Esophagus muscularis mucosa (tissue), 4 donors: ENCODE data around the gene JUNB. TPM values are rescaled to one million over a fixed set of nuclear protein-coding genes. Genes with fewer than 3 reads are reported as not detected.
A peak's percentile ranks its signal among the peaks of the same experiment; 100 is the strongest.

Experiments
- DNase-seq: peaks from one replicate; pipeline ENCODE4 v3.0.0-alpha.2; 2017; ENCODE audit errors: extremely low spot score
- H3K27ac ChIP-seq, 4 donors: fragments of 200-600 bp; sonication (generic); replicated peaks in 1 of 4; 1 replicate in 3 of 4; 2 replicates in 1 of 4; pipeline ENCODE4 v1.5.1; 2016 to 2019; ENCODE audit warnings: mild to moderate bottlenecking in 1 of 4
- H3K27me3 ChIP-seq, 4 donors: fragments of 200-600 bp; sonication (generic); one replicate each; pipeline versions ENCODE4 v1.5.1 to v1.6.0; 2016 to 2019
- H3K36me3 ChIP-seq, 4 donors: fragments of 200-600 bp; sonication (generic); one replicate each; pipeline ENCODE4 v1.5.1; 2016 to 2019
- H3K4me1 ChIP-seq, 4 donors: fragments of 200-600 bp; sonication (generic); one replicate each; pipeline ENCODE4 v1.5.1; 2016 to 2019
- H3K4me3 ChIP-seq, 4 donors: fragments of 200-600 bp; sonication (generic); 1 replicate in 2 of 4; 2 replicates in 2 of 4; pipeline ENCODE4 v1.5.1; 2016 to 2019; ENCODE audit warnings: mild to moderate bottlenecking in 4 of 4, moderate library complexity in 1 of 4
- H3K9me3 ChIP-seq, 4 donors: fragments of 200-600 bp; sonication (generic); 1 replicate in 3 of 4; 2 replicates in 1 of 4; pipeline ENCODE4 v1.5.1; 2016 to 2019
- EP300 ChIP-seq: sonication (generic); formaldehyde crosslinking; IDR thresholded peaks from one replicate; pipeline ENCODE4 v1.6.1; 2017; ENCODE audit warnings: antibody characterized with exemption
- POLR2A ChIP-seq: fragments of 450-650 bp; IDR thresholded peaks from one replicate; pipeline ENCODE4 v1.6.1; 2017; ENCODE audit warnings: antibody characterized with exemption, moderate library complexity, mild to moderate bottlenecking, low read depth
- POLR2AphosphoS5 ChIP-seq, 2 donors: sonication (generic); formaldehyde crosslinking; IDR thresholded peaks; one replicate each; pipeline ENCODE4 v1.6.1; 2017; ENCODE audit warnings: antibody characterized with exemption in 2 of 2
- WGBS: methylation state at CpG from one replicate; pipeline ENCODE4 v1.1.5; 2018; 5-methylcytosine and 5-hydroxymethylcytosine counted together
- intact Hi-C: fragments of 100-400 bp; cut with DNase I; formaldehyde crosslinking; loops from one replicate; pipeline ENCODE4 v1.15.1; 2023
- total RNA-seq, 4 donors: library from RNA; depleted of rRNA; stranded (reverse); fragments of >200 nt; gene quantifications; one replicate each; pipeline versions ENCODE4 v1.1.0 to v1.2.1, GENCODE V29; 2016
- TF ChIP-seq, protein P1 (sequence below), 3 experiments: fragments of 200-600 bp in 2 of 3; fragments of 450-650 bp in 1 of 3; sonication (generic) in 2 of 3; IDR thresholded peaks; one replicate each; pipeline ENCODE4 v1.5.1; 2017 to 2019; ENCODE audit warnings: antibody characterized with exemption in 3 of 3, mild to moderate bottlenecking in 2 of 3, moderate library complexity in 1 of 3

JUNB gene
- total RNA-seq, 4 donors from 2014 or later = 82.2 to 1,609 (median 182) TPM

DNA sequence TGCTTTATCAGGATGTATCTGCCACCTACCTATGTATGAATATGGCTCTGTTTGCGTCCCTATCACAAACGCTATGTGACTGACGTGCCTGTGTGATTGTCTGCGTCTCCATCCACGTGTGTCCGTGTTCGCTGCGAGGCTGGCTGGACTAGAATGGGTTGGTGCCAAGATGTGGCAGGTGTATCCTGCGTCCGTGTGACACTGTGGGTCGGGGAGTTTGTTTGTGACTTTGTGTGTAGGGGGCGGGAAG is 9.2 kb upstream of the JUNB start:
- peak overlapping the region; percentile 97 to 99 (median 99) for H3K27ac ChIP-seq
- H3K4me1 ChIP-seq = peaks cover 58 to 89% (median 76%) of the 10 kb centered on the region in 4 donors
- peak overlapping the region; percentile 55 to 64 (median 63) for H3K4me3 ChIP-seq
- 0% methylated on average over 2 of the region's 12 CpGs for WGBS
- no peak for DNase-seq
- intact Hi-C loops = no loop called here
- H3K27me3 ChIP-seq = no peaks in the 10 kb centered on the region
- no peaks in the 10 kb centered on the region for H3K36me3 ChIP-seq
- TF ChIP-seq, protein P1, sequence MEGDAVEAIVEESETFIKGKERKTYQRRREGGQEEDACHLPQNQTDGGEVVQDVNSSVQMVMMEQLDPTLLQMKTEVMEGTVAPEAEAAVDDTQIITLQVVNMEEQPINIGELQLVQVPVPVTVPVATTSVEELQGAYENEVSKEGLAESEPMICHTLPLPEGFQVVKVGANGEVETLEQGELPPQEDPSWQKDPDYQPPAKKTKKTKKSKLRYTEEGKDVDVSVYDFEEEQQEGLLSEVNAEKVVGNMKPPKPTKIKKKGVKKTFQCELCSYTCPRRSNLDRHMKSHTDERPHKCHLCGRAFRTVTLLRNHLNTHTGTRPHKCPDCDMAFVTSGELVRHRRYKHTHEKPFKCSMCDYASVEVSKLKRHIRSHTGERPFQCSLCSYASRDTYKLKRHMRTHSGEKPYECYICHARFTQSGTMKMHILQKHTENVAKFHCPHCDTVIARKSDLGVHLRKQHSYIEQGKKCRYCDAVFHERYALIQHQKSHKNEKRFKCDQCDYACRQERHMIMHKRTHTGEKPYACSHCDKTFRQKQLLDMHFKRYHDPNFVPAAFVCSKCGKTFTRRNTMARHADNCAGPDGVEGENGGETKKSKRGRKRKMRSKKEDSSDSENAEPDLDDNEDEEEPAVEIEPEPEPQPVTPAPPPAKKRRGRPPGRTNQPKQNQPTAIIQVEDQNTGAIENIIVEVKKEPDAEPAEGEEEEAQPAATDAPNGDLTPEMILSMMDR (IDR thresholded peaks at IDR 0.05) = no peak
- TF ChIP-seq POLR2A (no peak), EP300 (no peak), POLR2AphosphoS5 (IDR thresholded peaks at IDR 0.05) (no peak)
- no peaks in the 10 kb centered on the region for H3K9me3 ChIP-seq

DNA sequence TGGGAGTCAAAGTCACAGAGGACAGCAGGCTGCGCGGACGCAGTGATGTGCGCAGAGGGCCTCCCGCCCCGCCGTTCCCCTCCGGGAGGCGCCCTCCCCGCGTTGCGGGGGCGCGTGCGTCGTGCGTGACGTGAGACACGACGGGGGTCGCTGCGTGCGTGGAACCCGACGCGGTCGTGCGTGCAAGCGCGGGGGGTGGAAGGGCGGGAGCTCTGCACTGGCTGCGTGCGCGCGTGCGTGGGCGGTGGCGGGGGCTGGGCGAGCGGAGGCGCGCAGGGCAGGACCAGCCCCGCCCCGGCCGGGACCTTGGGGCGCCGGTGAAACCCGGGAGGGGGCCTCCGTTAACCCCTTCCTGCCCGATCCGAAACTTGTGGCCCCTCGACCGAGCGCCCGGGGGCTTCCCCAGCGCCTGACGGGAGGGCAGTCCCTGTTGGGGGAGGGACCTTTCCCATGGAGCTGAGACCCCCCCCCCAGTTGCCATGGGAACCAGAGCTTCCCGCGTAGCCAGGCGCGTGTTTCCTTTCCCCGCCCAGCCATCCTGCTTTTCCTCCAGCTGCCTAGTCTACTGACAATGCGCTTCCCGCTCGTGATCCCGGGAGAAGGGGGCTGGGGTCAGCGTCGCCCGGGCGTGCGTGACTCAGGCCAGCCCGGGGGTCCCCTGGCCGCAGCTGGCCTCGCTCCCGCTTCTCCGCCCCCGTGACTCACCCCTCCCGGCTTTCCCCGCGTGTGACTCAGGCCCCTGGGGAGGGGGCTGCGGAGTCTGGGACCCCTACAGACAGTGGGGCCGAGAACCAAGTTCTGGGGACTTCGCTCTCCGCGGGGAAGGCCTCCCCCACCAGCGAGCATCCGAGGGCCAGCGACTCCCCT is 8.6 kb upstream of the JUNB start:
- H3K27me3 ChIP-seq = no peaks in the 10 kb centered on the region
- H3K4me1 ChIP-seq = peaks cover 57 to 89% (median 76%) of the 10 kb centered on the region in 4 donors
- under 1% methylated on average over 22 of the region's 88 CpGs for WGBS
- H3K27ac ChIP-seq = peak overlapping the region; percentile 97 to 99 (median 99)
- no peaks in the 10 kb centered on the region for H3K36me3 ChIP-seq
- TF ChIP-seq EP300 (peak; percentile 99), POLR2AphosphoS5 (IDR thresholded peaks at IDR 0.05) (peak; percentile 94 to 95)
- TF ChIP-seq, protein P1 (IDR thresholded peaks at IDR 0.05) = no peak
- peak overlapping the region; percentile 55 to 64 (median 63) for H3K4me3 ChIP-seq
- no peaks in the 10 kb centered on the region for H3K9me3 ChIP-seq
- no peak for DNase-seq
- intact Hi-C loops = no loop called here

DNA sequence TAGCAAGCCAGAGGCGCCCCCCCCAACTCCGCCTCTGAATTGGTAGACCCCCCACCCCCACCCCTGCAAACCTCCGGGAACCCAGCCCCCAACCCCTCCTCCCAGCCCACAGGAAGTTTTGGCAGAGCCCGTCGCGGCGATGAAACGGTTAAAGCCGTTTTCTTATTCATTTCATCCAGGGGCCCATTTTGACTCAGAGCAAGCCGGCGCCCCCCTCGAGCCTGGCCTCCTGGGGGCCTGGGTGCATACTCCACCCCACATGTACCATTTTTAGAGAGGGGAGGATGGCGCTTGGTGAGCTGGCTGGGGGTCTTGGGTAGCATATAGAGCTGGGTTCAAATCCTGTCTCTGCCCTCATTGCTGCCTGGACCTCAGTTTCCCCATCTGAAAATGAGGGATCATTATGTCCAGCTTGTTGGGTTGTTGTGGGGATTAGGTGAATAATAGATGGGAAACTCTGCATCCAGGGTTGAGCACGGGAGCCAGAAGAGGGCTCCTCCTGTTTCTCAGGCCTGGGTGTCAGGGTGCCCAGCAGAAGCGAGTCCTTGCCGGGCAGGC is 7.9 kb upstream of the JUNB start:
- Histone ChIP-seq H3K27me3 (no peaks in the 10 kb centered on the region), H3K4me3 (peak overlapping the region; percentile 55 to 64 (median 63)), H3K4me1 (peaks cover 63 to 89% (median 79%) of the 10 kb centered on the region in 4 donors), H3K36me3 (no peaks in the 10 kb centered on the region), H3K9me3 (no peaks in the 10 kb centered on the region), H3K27ac (peak overlapping the region; percentile 97 to 99 (median 99))
- intact Hi-C loops = no loop called here
- DNase-seq = no peak
- 27% methylated on average over 2 of the region's 16 CpGs for WGBS
- TF ChIP-seq, protein P1 (IDR thresholded peaks at IDR 0.05) = no peak
- TF ChIP-seq POLR2A = no peak
- no peak for TF ChIP-seq EP300
- peak in 1 of 2 donors; percentile 7 for TF ChIP-seq POLR2AphosphoS5 (IDR thresholded peaks at IDR 0.05)

DNA sequence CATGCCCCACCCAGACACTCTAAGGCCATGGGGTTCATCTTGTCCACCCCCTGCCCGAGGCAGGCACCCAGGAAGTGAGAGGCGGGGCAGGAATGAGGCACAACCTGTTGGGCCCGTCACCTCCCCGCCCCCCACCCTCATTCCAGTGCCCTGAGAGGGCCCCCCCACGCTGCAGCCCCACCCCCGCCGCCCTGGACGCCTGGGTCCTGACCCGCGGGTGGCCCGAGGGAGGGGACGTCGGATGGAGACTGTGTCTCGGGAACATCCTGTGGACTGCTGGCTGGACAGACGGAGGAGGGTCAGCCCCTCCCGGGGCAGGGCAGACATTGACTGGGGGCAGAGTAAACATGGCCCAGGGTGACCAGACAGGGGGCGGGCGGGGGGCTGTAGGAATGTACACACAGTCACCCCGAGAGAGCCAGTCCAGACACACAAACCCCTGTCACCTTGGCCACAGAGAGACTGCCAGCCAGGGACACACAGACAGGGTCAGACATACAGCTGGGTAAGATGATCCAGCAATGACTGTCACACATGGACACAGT is 7.4 kb upstream of the JUNB start:
- H3K4me3 ChIP-seq = peak overlapping the region; percentile 3 to 64 (median 63)
- H3K36me3 ChIP-seq = no peaks in the 10 kb centered on the region
- H3K27me3 ChIP-seq = no peaks in the 10 kb centered on the region
- intact Hi-C loops = no loop called here
- peak overlapping the region; percentile 97 to 99 (median 99) for H3K27ac ChIP-seq
- H3K9me3 ChIP-seq = no peaks in the 10 kb centered on the region
- DNase-seq = no peak
- WGBS = 28% methylated on average over 7 of the region's 19 CpGs
- H3K4me1 ChIP-seq = peaks cover 63 to 89% (median 79%) of the 10 kb centered on the region in 4 donors
- no peak for TF ChIP-seq POLR2A
- peak in 1 of 2 donors; percentile 14 for TF ChIP-seq POLR2AphosphoS5 (IDR thresholded peaks at IDR 0.05)
- no peak for TF ChIP-seq EP300
- TF ChIP-seq, protein P1 (IDR thresholded peaks at IDR 0.05) = no peak
